H1 (cell line): ENCODE results near the gene CAPN9. TPM values are rescaled to one million over a fixed set of nuclear protein-coding genes. Genes with fewer than 3 reads are reported as not detected.

Source experiments
- CTCF ChIA-PET: fragments of 300-600 bp; sonication (Branson Sonifier 250); formaldehyde crosslinking; loops from one replicate; lab custom pipeline; 2021; ENCODE audit not compliant: partially characterized antibody; lab: Charles Lee
- POLR2A ChIA-PET: fragments of 300-600 bp; sonication (Branson Sonifier 250); formaldehyde crosslinking; loops from one replicate; lab custom pipeline; 2021; ENCODE audit warnings: inconsistent platforms; ENCODE audit not compliant: partially characterized antibody; lab: Charles Lee
- DNase-seq, 2 experiments: peaks; one replicate each; pipeline versions ENCODE4 v3.0.0 to v3.0.0-alpha.2; 2010 to 2022; ENCODE audit warnings: low spot score in 2 of 2, low read depth in 1 of 2, mixed read lengths in 1 of 2
- FAIRE-seq: peaks from 2 replicates; lab custom pipeline; 2011; peaks lifted over from hg19 to GRCh38; lab: Jason Lieb, UNC
- H2AFZ ChIP-seq: 2 replicates; pipeline ENCODE4 v1.8.1; 2012; ENCODE audit warnings: low read length, inconsistent platforms
- H2AK5ac ChIP-seq: 2 replicates; pipeline ENCODE4 v1.6.1; 2013; ENCODE audit warnings: low read depth, low read length
- H2BK120ac ChIP-seq: replicated peaks from 2 replicates; pipeline ENCODE3; 2013; ENCODE audit warnings: low read depth, low read length, inconsistent platforms
- H2BK12ac ChIP-seq: 2 replicates; pipeline ENCODE4 v1.6.1; 2013; ENCODE audit warnings: low read depth, low read length
- H2BK15ac ChIP-seq: 2 replicates; pipeline ENCODE4 v1.6.1; 2013; ENCODE audit warnings: low read length
- H2BK20ac ChIP-seq: 2 replicates; pipeline ENCODE4 v1.6.1; 2013; ENCODE audit warnings: low read length
- H2BK5ac ChIP-seq: 2 replicates; pipeline ENCODE4 v1.6.1; 2013; ENCODE audit warnings: low read depth, low read length
- H3K14ac ChIP-seq: 2 replicates; pipeline ENCODE4 v1.6.1; 2013; ENCODE audit warnings: inconsistent platforms; ENCODE audit not compliant: insufficient read length
- H3K18ac ChIP-seq: 2 replicates; pipeline ENCODE4 v1.6.1; 2013; ENCODE audit warnings: low read length; ENCODE audit errors: extremely low read depth
- H3K23ac ChIP-seq: 2 replicates; pipeline ENCODE4 v1.6.1; 2013; ENCODE audit warnings: inconsistent platforms; ENCODE audit not compliant: insufficient read length
- H3K23me2 ChIP-seq: 2 replicates; pipeline ENCODE4 v1.6.1; 2013; ENCODE audit warnings: low read depth, low read length
- H3K27ac ChIP-seq: 2 replicates; pipeline ENCODE4 v1.6.1; 2011; ENCODE audit warnings: low read depth, low read length, inconsistent platforms
- H3K27me3 ChIP-seq, 4 experiments: replicated peaks in 1 of 4; 1 replicate in 1 of 4; 2 replicates in 3 of 4; pipeline versions ENCODE4 v1.6.1 to v1.8.1; 2011 to 2013; ENCODE audit warnings: low read length in 3 of 4, mild to moderate bottlenecking in 3 of 4, inconsistent platforms in 2 of 4, mixed read lengths in 2 of 4, moderate library complexity in 1 of 4; ENCODE audit not compliant: control insufficient read depth in 3 of 4, insufficient read depth in 3 of 4; ENCODE audit errors: extremely low read depth in 1 of 4
- H3K36me3 ChIP-seq, 4 experiments: 2 replicates each; pipeline versions ENCODE4 v1.6.1 to v1.8.1; 2011 to 2013; ENCODE audit warnings: mild to moderate bottlenecking in 4 of 4, low read length in 3 of 4, moderate library complexity in 2 of 4, control low read depth in 1 of 4, inconsistent platforms in 1 of 4; ENCODE audit not compliant: insufficient read depth in 4 of 4, control insufficient read depth in 2 of 4
- H3K4ac ChIP-seq: replicated peaks from 2 replicates; pipeline ENCODE3; 2013; ENCODE audit warnings: low read length, low read depth, mixed read lengths, inconsistent platforms; ENCODE audit not compliant: insufficient read length
- H3K4me1 ChIP-seq, 4 experiments: replicated peaks in 1 of 4; 1 replicate in 1 of 4; 2 replicates in 3 of 4; pipeline versions ENCODE4 v1.6.1 to v1.8.1; 2011 to 2013; ENCODE audit warnings: low read length in 3 of 4, inconsistent platforms in 2 of 4, mixed read lengths in 1 of 4; ENCODE audit not compliant: insufficient read depth in 4 of 4, control insufficient read depth in 3 of 4
- H3K4me2 ChIP-seq, 2 experiments: 2 replicates each; pipeline versions ENCODE4 v1.6.1 to v1.8.1; 2011 to 2013; ENCODE audit warnings: low read depth in 2 of 2, low read length in 2 of 2, control low read depth in 1 of 2, inconsistent platforms in 1 of 2, mild to moderate bottlenecking in 1 of 2; ENCODE audit not compliant: insufficient read depth in 1 of 2
- H3K4me3 ChIP-seq, 4 experiments: fragments of 200-600, 300-600 bp in 1 of 4; sonication (generic), shearing (Covaris generic), sonication (Bioruptor Twin) in 1 of 4; 2 replicates each; pipeline versions ENCODE4 v1.5.1 to v1.8.1; 2011 to 2016; ENCODE audit warnings: low read length in 4 of 4, low read depth in 3 of 4, control low read depth in 2 of 4, inconsistent platforms in 2 of 4, mild to moderate bottlenecking in 2 of 4, mixed read lengths in 1 of 4, moderate library complexity in 1 of 4; ENCODE audit not compliant: insufficient read depth in 2 of 4; ENCODE audit errors: extremely low read depth in 1 of 4
- H3K56ac ChIP-seq: replicated peaks from 2 replicates; pipeline ENCODE3; 2013; ENCODE audit warnings: low read depth, mild to moderate bottlenecking, mixed read lengths, low read length, inconsistent platforms; ENCODE audit not compliant: insufficient read length
- H3K79me1 ChIP-seq: 2 replicates; pipeline ENCODE4 v1.6.1; 2013; ENCODE audit warnings: low read depth, low read length, control low read depth
- H3K79me2 ChIP-seq, 2 experiments: 2 replicates each; pipeline versions ENCODE4 v1.6.1 to v1.8.1; 2012 to 2013; ENCODE audit warnings: low read length in 2 of 2, mild to moderate bottlenecking in 2 of 2, inconsistent platforms in 1 of 2; ENCODE audit not compliant: insufficient read depth in 2 of 2, control insufficient read depth in 1 of 2
- H3K9ac ChIP-seq, 4 experiments: replicated peaks in 1 of 4; 1 replicate in 1 of 4; 2 replicates in 3 of 4; pipeline versions ENCODE4 v1.6.1 to v1.8.1; 2011 to 2013; ENCODE audit warnings: low read depth in 3 of 4, low read length in 3 of 4, control low read depth in 2 of 4, mild to moderate bottlenecking in 2 of 4, moderate library complexity in 2 of 4, inconsistent platforms in 1 of 4; ENCODE audit errors: extremely low read depth in 1 of 4
- H3K9me3 ChIP-seq, 2 experiments: 2 replicates each; pipeline versions ENCODE4 v1.6.1 to v1.8.1; 2012 to 2013; ENCODE audit warnings: mild to moderate bottlenecking in 2 of 2, moderate library complexity in 2 of 2, control low read depth in 1 of 2, inconsistent platforms in 1 of 2, low read depth in 1 of 2, low read length in 1 of 2, mixed read lengths in 1 of 2; ENCODE audit not compliant: insufficient read depth in 2 of 2
- H4K20me1 ChIP-seq, 2 experiments: replicated peaks in 1 of 2; 2 replicates each; pipeline versions ENCODE3 to v1.8.1; 2011 to 2013; ENCODE audit warnings: inconsistent platforms in 2 of 2, low read length in 2 of 2, mild to moderate bottlenecking in 1 of 2; ENCODE audit not compliant: insufficient read depth in 2 of 2, control insufficient read depth in 1 of 2
- H4K5ac ChIP-seq: 2 replicates; pipeline ENCODE4 v1.6.1; 2013; ENCODE audit warnings: low read length, low read depth, mixed read lengths, inconsistent platforms; ENCODE audit not compliant: insufficient read length
- H4K8ac ChIP-seq: 2 replicates; pipeline ENCODE4 v1.8.0; 2013; ENCODE audit warnings: mild to moderate bottlenecking, moderate library complexity, low read length, inconsistent platforms; ENCODE audit not compliant: insufficient read depth; ENCODE audit errors: extremely low read depth
- H4K91ac ChIP-seq: replicated peaks from 2 replicates; pipeline ENCODE3; 2013; ENCODE audit warnings: low read length, mixed read lengths, inconsistent platforms; ENCODE audit not compliant: insufficient read length
- FOSL1 ChIP-seq: IDR thresholded peaks from 2 replicates; pipeline ENCODE4 v1.6.1; 2011; ENCODE audit warnings: mild to moderate bottlenecking, low read depth, low read length, moderate library complexity; ENCODE audit not compliant: insufficient read depth
- RNF2 ChIP-seq: fragments of 200-900, 300-1000 bp; sonication (generic); IDR thresholded peaks from 2 replicates; pipeline ENCODE4 v1.7.1; 2016; ENCODE audit warnings: borderline replicate concordance, low read depth, mild to moderate bottlenecking, antibody characterized with exemption, low read length; ENCODE audit not compliant: poor library complexity, severe bottlenecking; ENCODE audit errors: missing control alignments
- TAF1 ChIP-seq: IDR thresholded peaks from 2 replicates; pipeline ENCODE4 v1.6.1; 2011; ENCODE audit warnings: mild to moderate bottlenecking, low read depth, low read length
- TBP ChIP-seq: IDR thresholded peaks from 2 replicates; pipeline ENCODE4 v1.6.1; 2011; ENCODE audit warnings: low read depth, low read length, improper control_type of control experiment
- WGBS, 2 experiments: shearing (Covaris generic) in 1 of 2; methylation state at CpG; one replicate each; pipeline versions ENCODE4 v1.1.6 to v1.1.7; 2013 to 2015; ENCODE audit warnings: low lambda C conversion rate in 2 of 2, mixed read lengths in 2 of 2, inconsistent platforms in 1 of 2, low coverage in 1 of 2, missing lambda C conversion rate in 1 of 2; ENCODE audit not compliant: insufficient replicate concordance in 2 of 2, insufficient coverage in 1 of 2, insufficient read length in 1 of 2; ENCODE audit errors: extremely low coverage in 1 of 2, missing lambda C conversion rate in 1 of 2; 5-methylcytosine and 5-hydroxymethylcytosine counted together
- polyA plus RNA-seq, 7 experiments: library from polyadenylated mRNA; depleted of rRNA in 3 of 7; stranded (reverse) in 5 of 7; unstranded in 2 of 7; fragments of >200 nt in 5 of 7; fragments of 200-250 nt in 2 of 7; gene quantifications; 1 replicate in 5 of 7; 2 replicates in 1 of 7; 4 replicates in 1 of 7; pipeline versions ENCODE4 v1.2.1 to v1.2.3, GENCODE V29; 2011 to 2013; ENCODE audit warnings: missing spikeins in 2 of 7, mixed read lengths in 2 of 7
- total RNA-seq: library from RNA; stranded (reverse); fragmentation: NEBNext Ultra II Directional; extraction: Animal tissue kit (Norgen Biotek cat#: 25700); gene quantifications from 2 replicates; pipeline ENCODE4 v1.2.1, GENCODE V29; 2021

Gene CAPN9
- total and polyA plus RNA-seq, 2 of the 8 experiments (the other 6 are each of a cell fraction or from before 2014, with no cell fraction given), result 0.22 to 0.76 TPM

- H2AFZ ChIP-seq, result no peak overlapping the region
- H2BK20ac ChIP-seq, result no peak overlapping the region
- no peak overlapping the region for H3K27ac ChIP-seq
- H3K27me3 ChIP-seq, result peaks cover 0 to 4% (median 0%) of the 10 kb centered on the region in 4 experiments; a peak in 3 of 7 replicates
- H3K79me1 ChIP-seq, result no peaks in the 10 kb centered on the region
- H3K79me2 ChIP-seq, result no peaks in the 10 kb centered on the region
- CTCF ChIA-PET, result interaction anchor here (0.7 to 4.4 kb wide), 16 partner anchors 10 to 414 kb away, joined by 3 to 27 read pairs (median 4); no protein-coding TSS in a partner anchor
- H3K14ac ChIP-seq, result no peak overlapping the region
- no peak overlapping the region for H2BK120ac ChIP-seq
- POLR2A ChIA-PET, result no interaction called here
- H3K9ac ChIP-seq, result no peak overlapping the region
- no peak overlapping the region for H4K5ac ChIP-seq
- no peak overlapping the region for H2BK15ac ChIP-seq
- TF ChIP-seq TBP (no peak), FOSL1 (no peak), TAF1 (no peak), RNF2 (no peak)
- no peaks in the 10 kb centered on the region for H3K9me3 ChIP-seq
- H4K20me1 ChIP-seq, result peaks cover 0 to 1% of the 10 kb centered on the region in 2 experiments
- H3K23ac ChIP-seq, result no peak overlapping the region
- no peak for DNase-seq
- H3K4me3 ChIP-seq, result no peak overlapping the region
- H3K4me1 ChIP-seq, result 0 out of 7 replicates have a peak, but pooled peaks cover 0 to 2% (median 0%) of the 10 kb centered on the region in 4 experiments
- no peak overlapping the region for H3K4me2 ChIP-seq
- no peaks in the 10 kb centered on the region for H3K23me2 ChIP-seq
- no peak overlapping the region for H2AK5ac ChIP-seq
- FAIRE-seq, result no peak
- no peak overlapping the region for H3K18ac ChIP-seq
- H4K8ac ChIP-seq, result no peak overlapping the region
- H3K36me3 ChIP-seq, result no peaks in the 10 kb centered on the region
- H3K4ac ChIP-seq, result no peak overlapping the region
- H2BK5ac ChIP-seq, result no peak overlapping the region
- WGBS, 2 experiments, result 74% methylated on average over 2 of the region's 2 CpGs; no CpG with 5 or more reads in 1 of the 2 experiments
- H4K91ac ChIP-seq, result no peak overlapping the region
- no peak overlapping the region for H3K56ac ChIP-seq
- no peak overlapping the region for H2BK12ac ChIP-seq
Observed at GRCh38 chr1:230796626-230797025, 49.4 kb downstream of the CAPN9 start.
